K562 (cell line): ENCODE results near the gene EMILIN1. TPM values are rescaled to one million over a fixed set of nuclear protein-coding genes. Genes with fewer than 3 reads are reported as not detected.

ENCODE experiments used
- CHD7 ChIP-seq: fragments of 200-600 bp; sonication (generic); IDR thresholded peaks from one replicate; pipeline ENCODE4 v1.6.1; 2012; ENCODE audit warnings: mild to moderate bottlenecking, low read depth, low read length, inconsistent platforms
- CTCFL ChIP-seq: IDR thresholded peaks from 2 replicates; pipeline ENCODE4 v1.6.1; 2011; ENCODE audit warnings: borderline replicate concordance, low read depth, mild to moderate bottlenecking, moderate library complexity, low read length; ENCODE audit not compliant: insufficient read depth, poor library complexity, severe bottlenecking
- ETV1 ChIP-seq: fragments of 450-650 bp; conservative IDR thresholded peaks from 2 replicates; pipeline ENCODE4 v1.6.1; 2016; ENCODE audit warnings: missing genetic modification characterization, control low read depth, low read depth, missing compliant biosample characterization
- RREB1 ChIP-seq: fragments of 250-450 bp; sonication (Bioruptor Pico); IDR thresholded peaks from 2 replicates; pipeline ENCODE4 v1.4.0; 2020
- SMARCA4 ChIP-seq: fragments of 450-650 bp; IDR thresholded peaks from 2 replicates; pipeline ENCODE4 v1.6.1; 2016
- polyA plus RNA-seq, 8 experiments: library from polyadenylated mRNA; depleted of rRNA in 4 of 8; stranded (reverse) in 5 of 8; unstranded in 3 of 8; fragments of >200 nt; fragmentation: Nextera tagmentation in 2 of 8; fragmentation: Illumina TruSeq in 1 of 8; extraction: Ambion mirVana in 2 of 8; extraction: Trizol in 1 of 8; gene quantifications; 2 replicates each; pipeline versions ENCODE4 v1.2.1 to v1.2.3, GENCODE V29; 2011 to 2014; ENCODE audit warnings: inconsistent platforms in 1 of 8, missing spikeins in 1 of 8
- total RNA-seq, 7 experiments: library from RNA; depleted of rRNA in 6 of 7; stranded (reverse); fragments of >200 nt in 6 of 7; fragmentation: Illumina TruSeq in 2 of 7; extraction: Trizol in 2 of 7; gene quantifications; 2 replicates each; pipeline versions ENCODE4 v1.2.1 to v1.2.3, GENCODE V29; 2011 to 2021; ENCODE audit warnings: low replicate concordance in 1 of 7

Gene EMILIN1
- total and polyA plus RNA-seq, 9 of the 15 experiments (the other 6 are each of a cell fraction or from before 2014, with no cell fraction given) = 0.04 to 2.7 (median 0.54) TPM; not detected in 2

GRCh38 chr2:27050996-27051901, 27.2 kb upstream of the EMILIN1 start, which contains the start of gene AGBL5 (continued):
- TF ChIP-seq RREB1 (peak; percentile 96), SMARCA4 (0 out of 2 replicates have a peak, but pooled peaks have one; percentile 46), CTCFL (no peak), ETV1 (peak; percentile 86), CHD7 (no peak)
